T-helper 1 cell (primary cell): ENCODE data around the gene RBM47.

Experiments used
- DNase-seq, 5 donors: peaks; one replicate each; pipeline ENCODE4 v3.0.0-alpha.2; 2012 to 2020

Gene RBM47

GRCh38 chr4:40586034-40586433 lies 43.6 kb downstream of the RBM47 start:
- no peak for DNase-seq

GRCh38 chr4:40585201-40585799 lies 44.4 kb downstream of the RBM47 start:
- no peak for DNase-seq

DNA sequence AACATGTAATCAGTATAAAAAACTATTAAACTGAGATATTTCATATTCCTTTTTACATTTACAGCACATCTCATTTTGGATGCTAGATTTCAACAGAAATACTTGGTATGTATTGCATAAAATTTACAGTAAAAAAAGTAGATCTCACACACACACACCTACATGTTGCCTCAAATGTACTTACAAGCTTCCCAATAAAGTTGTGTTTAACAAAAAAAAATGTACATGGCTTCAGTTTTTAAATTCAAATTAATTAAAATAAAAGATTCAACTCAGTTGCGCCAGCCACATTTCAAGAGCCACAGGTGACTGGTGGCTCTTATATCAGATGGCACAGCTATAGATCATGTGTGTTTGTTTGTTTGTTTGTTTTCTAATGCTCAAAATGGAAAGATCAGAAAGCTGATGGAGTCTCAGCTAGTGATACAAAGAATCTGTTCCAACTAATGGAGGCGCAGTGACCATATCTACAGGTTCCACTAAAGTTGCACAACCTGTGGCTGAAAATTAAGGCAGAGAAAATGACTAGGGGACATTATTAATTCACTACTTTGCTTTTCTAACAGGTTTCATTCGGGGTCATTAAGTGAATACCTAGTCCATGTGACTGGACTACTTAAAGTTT lies 45.0 kb downstream of the RBM47 start:
- no peak for DNase-seq

DNA sequence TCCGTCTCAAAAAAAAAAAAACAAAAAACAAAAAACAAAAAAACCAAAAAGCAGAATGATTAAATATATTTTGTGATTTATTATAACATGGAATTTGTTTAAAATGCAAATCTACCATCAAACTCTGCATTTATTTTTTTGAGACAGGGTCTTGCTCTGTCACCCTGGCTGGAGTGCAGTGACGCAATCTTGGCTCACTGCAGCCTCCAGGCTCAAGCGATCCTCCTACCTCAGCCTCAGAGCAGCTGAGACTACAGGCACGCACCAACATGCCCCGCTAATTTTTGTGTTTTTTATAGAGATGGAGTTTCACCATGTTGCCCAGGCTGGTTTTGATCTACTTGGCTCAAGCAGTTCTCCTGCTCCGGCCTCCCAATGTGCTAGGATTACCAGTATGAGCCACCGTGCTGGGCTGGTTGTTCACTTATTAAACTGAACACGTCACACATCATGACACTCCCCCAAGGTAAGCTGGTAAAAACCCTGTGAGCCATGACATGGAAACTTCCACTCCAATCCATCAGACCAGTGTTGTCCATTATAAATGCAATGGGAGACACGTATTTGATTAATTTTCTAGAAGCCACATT lies 45.7 kb downstream of the RBM47 start:
- no peak for DNase-seq

DNA sequence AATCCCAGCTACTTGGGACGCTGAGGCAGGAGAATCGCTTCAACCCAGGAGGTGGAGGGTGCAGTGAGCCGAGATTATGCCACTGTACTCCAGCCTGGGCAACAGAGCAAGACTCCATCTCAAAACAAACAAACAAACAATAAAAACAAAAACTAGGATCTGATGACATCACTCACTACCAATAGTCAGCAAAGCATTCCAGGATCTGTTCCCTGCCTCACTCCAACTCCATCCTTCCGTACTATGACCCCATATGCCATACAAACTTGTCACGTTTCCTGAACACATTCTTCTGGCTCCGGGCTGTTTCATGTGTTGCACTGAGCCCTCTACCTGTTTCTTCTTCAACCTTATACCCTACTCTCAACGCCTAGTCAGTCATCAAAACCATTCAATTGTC lies 47.3 kb downstream of the RBM47 start:
- no peak for DNase-seq

GRCh38 chr4:40581254-40582140 lies 48.2 kb downstream of the RBM47 start:
- no peak for DNase-seq

DNA sequence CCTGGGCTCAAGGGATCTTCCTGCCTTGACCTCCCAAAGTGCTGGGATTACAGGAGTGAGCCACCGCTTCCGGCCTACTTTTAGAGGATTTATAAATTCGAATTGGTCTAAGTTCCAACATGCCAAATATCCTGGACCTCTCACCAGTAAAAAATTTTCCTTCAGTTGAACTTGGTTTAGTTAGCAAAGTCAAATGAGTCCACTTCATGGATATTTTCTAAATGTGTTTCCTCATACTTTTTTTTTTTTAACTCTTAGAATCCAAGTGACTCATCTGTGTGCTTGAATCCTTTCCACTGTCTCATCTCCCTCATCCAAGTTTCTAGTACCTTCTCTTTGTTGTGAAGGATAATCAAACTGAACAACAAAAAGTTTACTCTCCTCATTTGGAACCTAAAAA lies 49.7 kb downstream of the RBM47 start:
- DNase-seq: no peak

DNA sequence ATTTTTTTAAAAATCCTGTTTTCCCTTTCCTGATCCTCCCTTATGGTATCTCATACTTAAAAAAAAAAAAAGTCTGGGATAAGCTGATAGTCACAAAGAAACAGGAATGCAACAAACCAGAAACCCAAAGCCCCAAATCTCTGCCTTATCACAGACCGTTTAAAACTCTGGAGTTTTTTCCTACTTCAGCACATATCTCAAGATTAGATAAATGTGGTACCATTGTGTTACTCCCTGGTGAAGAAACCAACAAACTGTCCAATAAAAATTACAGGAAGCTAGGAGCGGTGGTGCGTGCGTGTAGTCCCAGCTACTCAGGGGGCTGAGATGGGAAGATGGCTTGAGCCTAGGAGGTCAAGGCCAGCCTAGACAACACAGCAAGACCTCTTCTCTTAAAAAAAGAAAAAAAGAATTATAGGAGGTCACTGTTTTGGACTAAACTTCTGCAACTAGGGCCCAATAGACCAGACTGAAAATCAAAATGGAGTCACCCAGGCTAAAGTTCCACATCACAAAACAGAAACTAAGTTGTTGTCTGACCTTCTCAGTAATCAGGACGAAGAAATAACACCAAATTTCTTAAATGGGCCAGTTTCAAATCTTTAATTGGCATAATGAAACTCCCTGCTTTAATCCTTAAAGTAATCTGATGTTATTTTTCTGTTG lies 51.9 kb downstream of the RBM47 start:
- DNase-seq: no peak

DNA sequence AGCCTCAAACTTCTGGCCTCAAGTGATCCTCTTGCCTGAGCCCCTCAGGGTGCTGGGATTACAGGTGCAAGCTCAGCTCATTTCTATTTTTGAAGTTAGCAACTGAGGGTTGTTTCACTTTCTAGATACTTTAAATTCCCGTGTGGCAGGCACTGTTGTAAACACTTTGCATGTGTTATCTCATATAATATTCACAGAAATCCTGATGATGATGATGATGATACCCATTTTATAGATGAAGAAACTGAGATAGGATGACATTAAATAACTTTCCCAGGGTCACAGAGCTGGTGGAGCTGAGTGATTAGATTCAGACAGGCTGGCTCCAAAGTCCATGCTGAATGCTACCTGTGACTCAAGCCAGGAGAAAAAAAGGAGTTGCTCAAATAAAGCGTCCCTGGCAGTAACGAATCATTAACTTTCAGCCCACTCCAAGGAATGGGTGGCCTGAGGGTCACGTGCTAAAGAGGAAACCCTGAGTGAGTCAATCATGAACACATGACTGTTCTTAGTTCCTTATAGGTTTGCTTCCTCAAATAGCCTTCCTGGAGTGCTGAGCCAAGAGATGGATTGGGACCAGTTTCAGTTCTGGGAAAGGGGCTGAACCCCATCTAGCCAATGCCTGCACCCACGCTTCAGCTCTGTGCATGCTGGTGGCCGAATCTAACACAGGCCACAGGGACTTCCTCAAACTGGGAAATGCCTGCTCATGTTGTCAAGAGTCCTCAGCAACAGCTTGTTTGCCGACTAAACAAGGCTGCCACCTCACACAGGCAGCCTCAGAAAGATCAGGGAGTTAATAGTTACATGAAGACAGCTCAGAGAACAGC lies 52.8 kb downstream of the RBM47 start:
- no peak for DNase-seq

DNA sequence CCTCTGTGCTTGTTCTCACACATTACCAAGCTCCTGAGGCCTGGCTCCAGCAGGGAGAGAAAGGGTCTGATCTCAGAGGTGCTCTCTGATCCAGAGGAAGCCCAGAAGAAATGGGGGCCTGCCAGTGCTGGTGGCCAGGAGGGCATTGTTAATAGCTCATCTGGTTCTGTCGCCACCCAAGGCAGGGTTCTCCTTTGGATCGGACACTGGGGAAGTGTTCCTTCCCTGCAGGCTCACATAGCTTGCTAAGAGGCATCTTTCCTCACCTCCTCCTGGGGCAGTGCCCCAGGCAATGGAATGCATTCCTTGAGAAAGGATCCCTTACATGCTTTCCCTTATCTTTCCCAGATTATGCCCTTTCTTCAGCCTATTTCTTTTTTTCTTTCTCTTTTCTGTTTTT lies 53.8 kb downstream of the RBM47 start:
- no peak for DNase-seq

DNA sequence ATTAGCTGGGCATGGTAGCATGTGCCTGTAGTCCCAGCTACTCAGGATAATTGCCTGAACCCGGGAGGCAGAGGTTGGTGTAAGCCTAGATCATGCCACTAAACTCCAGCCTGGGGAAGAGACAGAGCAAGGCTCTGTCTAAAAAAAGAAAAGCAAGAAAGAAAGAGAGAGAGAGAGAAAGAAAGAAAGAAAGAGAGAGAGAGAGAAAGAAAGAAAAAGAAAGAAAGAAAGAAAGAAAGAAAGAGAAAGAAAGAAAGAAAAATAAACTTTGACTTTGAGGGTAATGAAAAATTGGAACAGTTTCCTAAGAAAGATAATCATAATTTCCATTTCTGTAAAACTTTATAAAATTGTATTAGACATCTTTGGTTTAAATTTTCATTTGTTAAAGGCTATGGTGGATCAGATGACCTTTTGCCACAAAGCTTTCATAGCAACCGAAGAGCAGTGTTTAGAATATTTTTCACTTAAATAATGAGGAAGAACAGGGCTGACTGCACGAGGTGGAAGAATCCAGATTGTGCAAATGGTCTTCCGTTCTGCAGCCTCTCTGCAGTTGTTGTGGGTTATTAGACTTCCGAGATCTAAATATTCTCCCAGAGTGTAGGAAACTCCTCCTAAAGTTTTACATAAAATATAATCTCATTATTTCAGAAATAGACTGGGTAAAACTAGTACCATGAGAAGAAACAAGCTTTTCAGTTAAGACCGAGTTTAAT lies 55.9 kb downstream of the RBM47 start:
- no peak for DNase-seq

DNA sequence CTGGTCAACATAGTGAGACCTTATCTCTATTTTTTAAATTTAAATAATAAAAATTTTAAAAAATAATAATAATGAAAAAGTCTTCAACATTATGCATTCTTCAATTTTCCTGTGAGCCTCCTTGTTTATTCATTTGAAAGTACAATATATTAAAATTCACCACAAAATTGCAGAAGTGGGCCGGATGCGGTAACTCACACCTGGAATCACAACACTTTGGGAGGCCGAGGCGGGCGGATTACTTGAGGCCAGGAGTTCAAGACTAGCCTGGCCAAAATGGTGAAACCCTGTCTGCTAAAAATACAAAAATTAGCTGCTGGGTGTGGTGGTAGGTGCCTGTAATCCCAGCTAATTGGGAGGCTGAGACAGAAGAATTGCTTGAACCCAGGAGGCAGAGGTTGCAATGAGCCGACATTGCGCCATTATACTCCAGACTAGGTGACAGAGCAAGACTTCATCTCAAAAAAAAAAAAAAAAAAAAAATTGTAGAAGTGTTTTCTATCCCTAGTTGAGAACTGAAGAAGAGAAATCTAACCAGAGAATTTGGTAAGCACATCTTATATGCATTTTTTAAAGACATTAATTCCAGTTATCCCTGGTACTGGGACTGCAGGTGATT lies 56.9 kb downstream of the RBM47 start:
- no peak for DNase-seq

- DNase-seq: no peak
These were observed 58.5 kb downstream of the RBM47 start for GRCh38 chr4:40571208-40571607.

DNA sequence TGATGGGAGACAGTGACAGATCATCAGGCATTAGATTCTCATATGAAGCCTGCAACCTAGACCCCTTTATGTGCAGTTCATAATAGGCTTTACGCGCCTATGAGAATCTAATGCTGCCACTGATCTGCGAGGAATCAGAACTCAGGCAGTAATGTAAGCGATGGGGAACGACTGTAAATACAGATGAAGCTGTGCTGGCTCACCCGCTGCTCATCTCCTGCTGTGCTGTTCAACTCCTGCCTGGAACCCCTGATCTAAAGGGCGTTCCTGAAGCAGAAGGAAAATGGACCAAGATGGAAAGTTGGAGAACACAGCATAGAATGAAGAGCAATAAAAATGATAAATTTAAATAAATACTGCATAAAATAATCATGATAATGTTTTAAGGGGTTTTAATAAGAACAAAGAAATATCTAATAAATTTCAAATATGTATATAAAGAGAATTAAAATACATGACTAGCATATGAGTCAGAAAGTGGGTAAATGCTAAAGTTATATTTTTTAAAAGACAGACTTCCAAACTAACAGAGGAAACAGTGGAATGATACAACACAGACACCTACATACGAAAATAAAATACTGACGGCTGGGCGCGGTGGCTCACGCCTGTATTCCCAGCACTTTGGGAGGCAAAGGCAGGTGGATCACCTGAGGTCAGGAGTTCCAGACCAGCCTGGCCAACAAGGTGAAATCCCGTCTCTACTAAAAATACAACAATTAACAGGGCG lies 59.2 kb downstream of the RBM47 start:
- DNase-seq: no peak

DNA sequence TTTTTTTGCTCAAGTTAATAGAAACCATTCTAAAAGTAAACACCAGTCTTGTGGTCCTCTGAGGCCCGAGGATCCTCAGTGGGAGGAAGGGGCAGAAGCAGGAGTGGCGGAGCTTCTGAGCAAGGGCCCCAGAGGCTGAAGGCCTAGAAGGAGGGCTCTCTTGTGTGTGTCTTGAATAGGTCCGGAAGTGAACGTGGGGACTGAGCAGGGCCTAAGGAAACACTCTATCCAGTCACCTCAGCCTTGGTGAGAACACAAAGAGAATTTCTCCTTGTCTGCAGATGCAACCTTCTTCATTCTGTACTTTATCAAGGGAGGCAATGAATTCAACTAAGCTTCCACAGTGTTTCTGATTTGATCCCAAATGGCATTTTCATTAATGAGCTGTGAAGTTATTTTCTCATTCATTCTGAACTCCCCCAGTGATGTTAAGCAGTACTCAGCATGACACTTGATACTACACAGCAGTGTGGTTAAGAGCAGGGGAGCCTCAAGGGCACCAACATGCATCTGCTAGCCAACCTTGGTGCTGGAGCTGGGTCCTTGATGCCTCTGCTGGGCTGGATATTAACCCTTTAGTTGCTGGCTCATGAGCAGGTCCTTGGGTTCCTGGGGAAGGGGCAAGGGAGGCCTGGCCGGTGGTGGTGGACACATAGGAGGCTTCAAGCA lies 64.7 kb downstream of the RBM47 start:
- no peak for DNase-seq

DNA sequence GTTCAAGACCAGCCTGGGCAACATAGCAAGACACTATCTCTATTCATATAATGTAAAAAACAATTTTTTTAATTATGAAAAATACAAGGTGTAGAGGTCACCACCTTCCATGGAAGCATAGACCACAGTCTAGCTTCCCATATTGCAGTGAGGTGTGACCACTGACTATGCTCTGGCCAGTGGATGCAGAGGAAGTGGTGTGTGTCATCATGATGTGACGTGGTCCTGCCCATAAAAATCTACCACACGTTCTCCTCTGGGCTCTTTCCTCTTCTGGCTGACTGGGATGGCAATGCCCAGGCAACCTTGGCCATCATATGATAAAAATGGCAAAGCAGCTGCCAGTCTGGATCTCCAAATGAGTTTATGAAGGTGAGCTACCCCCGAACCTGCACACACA lies 65.7 kb downstream of the RBM47 start:
- no peak for DNase-seq

DNA sequence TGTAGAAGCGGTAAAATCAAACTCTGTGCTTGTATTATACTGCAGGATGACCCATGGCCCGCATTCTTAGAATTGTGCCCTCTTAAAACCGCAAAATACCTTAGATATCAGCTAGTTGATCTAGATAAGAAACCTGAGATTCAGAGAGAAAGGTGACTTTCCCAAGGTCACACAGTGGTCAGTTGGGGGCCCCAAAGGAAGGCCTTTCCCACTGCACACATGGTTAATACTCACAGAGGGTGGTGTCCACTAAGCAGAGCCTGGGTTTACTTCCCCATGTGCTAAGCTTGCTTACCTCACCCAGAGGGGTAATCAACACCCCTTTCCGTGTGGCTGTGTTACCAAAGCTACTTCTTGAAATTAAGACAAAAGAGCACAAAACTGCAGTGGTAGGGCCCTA lies 66.3 kb downstream of the RBM47 start:
- no peak for DNase-seq

GRCh38 chr4:40562681-40563080 lies 67.0 kb downstream of the RBM47 start:
- no peak for DNase-seq

GRCh38 chr4:40562208-40562607 lies 67.5 kb downstream of the RBM47 start:
- DNase-seq: no peak
